H9 (cell line): ENCODE results near the gene RNF13. TPM values are rescaled to one million over a fixed set of nuclear protein-coding genes. Genes with fewer than 3 reads are reported as not detected.

ENCODE experiments used
- DNase-seq: peaks from one replicate; pipeline ENCODE4 v3.0.0-alpha.2; 2017
- H2AFZ ChIP-seq: one replicate; pipeline ENCODE4 v1.6.1; 2013; ENCODE audit warnings: mild to moderate bottlenecking, low read length, control low read depth, moderate library complexity
- H2AK5ac ChIP-seq: 2 replicates; pipeline ENCODE4 v1.6.1; 2013; ENCODE audit warnings: low read length, control low read depth, mixed read lengths; ENCODE audit not compliant: insufficient read length
- H2BK120ac ChIP-seq: one replicate; pipeline ENCODE4 v1.6.1; 2013; ENCODE audit warnings: low read depth, mild to moderate bottlenecking, low read length, control low read depth, inconsistent platforms; ENCODE audit not compliant: poor library complexity, severe bottlenecking
- H2BK12ac ChIP-seq: 2 replicates; pipeline ENCODE4 v1.6.1; 2013; ENCODE audit warnings: low read length, control low read depth, mixed read lengths, low read depth; ENCODE audit not compliant: insufficient read length
- H2BK15ac ChIP-seq: 2 replicates; pipeline ENCODE4 v1.6.1; 2013; ENCODE audit warnings: low read depth, low read length, control low read depth
- H2BK20ac ChIP-seq: one replicate; pipeline ENCODE4 v1.6.1; 2013; ENCODE audit warnings: low read depth, mild to moderate bottlenecking, low read length, control low read depth, inconsistent platforms; ENCODE audit not compliant: poor library complexity, severe bottlenecking
- H2BK5ac ChIP-seq: 2 replicates; pipeline ENCODE4 v1.6.1; 2013; ENCODE audit warnings: low read length, control low read depth, mixed read lengths; ENCODE audit not compliant: insufficient read length
- H3K14ac ChIP-seq: 2 replicates; pipeline ENCODE4 v1.6.1; 2013; ENCODE audit warnings: low read length, control low read depth; ENCODE audit not compliant: insufficient read depth
- H3K18ac ChIP-seq: 2 replicates; pipeline ENCODE4 v1.6.1; 2013; ENCODE audit warnings: low read depth, mild to moderate bottlenecking, mixed read lengths, low read length, control low read depth; ENCODE audit not compliant: insufficient read length
- H3K23ac ChIP-seq: 2 replicates; pipeline ENCODE4 v1.6.1; 2013; ENCODE audit warnings: low read length, control low read depth, mixed read lengths, low read depth; ENCODE audit not compliant: insufficient read length
- H3K23me2 ChIP-seq: 2 replicates; pipeline ENCODE4 v1.6.1; 2013; ENCODE audit warnings: low read depth, mild to moderate bottlenecking, mixed read lengths, low read length, control low read depth; ENCODE audit not compliant: insufficient read length, poor library complexity, severe bottlenecking
- H3K27ac ChIP-seq: 2 replicates; pipeline ENCODE4 v1.5.1; 2013; ENCODE audit warnings: low read length, control low read depth, mixed read lengths, low read depth; ENCODE audit not compliant: insufficient read length
- H3K27me3 ChIP-seq: 2 replicates; pipeline ENCODE4 v1.6.1; 2013; ENCODE audit warnings: low read length, control low read depth, inconsistent platforms; ENCODE audit not compliant: insufficient read depth
- H3K4ac ChIP-seq: 2 replicates; pipeline ENCODE4 v1.6.1; 2013; ENCODE audit warnings: low read depth, mild to moderate bottlenecking, control low read depth, inconsistent platforms, low read length, moderate library complexity
- H3K4me1 ChIP-seq: 2 replicates; pipeline ENCODE4 v1.6.1; 2013; ENCODE audit warnings: low read length, control low read depth, inconsistent platforms; ENCODE audit not compliant: insufficient read depth
- H3K4me2 ChIP-seq: 2 replicates; pipeline ENCODE4 v1.6.1; 2013; ENCODE audit warnings: low read length, control low read depth, mixed read lengths; ENCODE audit not compliant: insufficient read length, insufficient read depth
- H3K56ac ChIP-seq: 2 replicates; pipeline ENCODE4 v1.6.1; 2013; ENCODE audit warnings: low read depth, mild to moderate bottlenecking, mixed read lengths, low read length, control low read depth; ENCODE audit not compliant: insufficient read length
- H3K79me1 ChIP-seq: 2 replicates; pipeline ENCODE4 v1.6.1; 2013; ENCODE audit warnings: low read depth, mild to moderate bottlenecking, moderate library complexity, low read length, control low read depth, inconsistent platforms; ENCODE audit not compliant: insufficient read depth, poor library complexity, severe bottlenecking
- H3K79me2 ChIP-seq: 2 replicates; pipeline ENCODE4 v1.6.1; 2013; ENCODE audit warnings: low read length, control low read depth, inconsistent platforms; ENCODE audit not compliant: insufficient read depth
- H3K9ac ChIP-seq: 2 replicates; pipeline ENCODE4 v1.6.1; 2013; ENCODE audit warnings: low read length, control low read depth, mixed read lengths; ENCODE audit not compliant: insufficient read length; ENCODE audit errors: extremely low read depth
- H3K9me3 ChIP-seq: one replicate; pipeline ENCODE4 v1.6.1; 2013; ENCODE audit warnings: low read depth, low read length, inconsistent platforms; ENCODE audit not compliant: control insufficient read depth
- H3T11ph ChIP-seq: one replicate; pipeline ENCODE4 v1.6.1; 2013; ENCODE audit warnings: mild to moderate bottlenecking, low read length, control low read depth, inconsistent platforms
- H4K20me1 ChIP-seq: one replicate; pipeline ENCODE4 v1.6.1; 2013; ENCODE audit not compliant: control insufficient read depth, insufficient read length, insufficient read depth
- H4K5ac ChIP-seq: 2 replicates; pipeline ENCODE4 v1.6.1; 2013; ENCODE audit warnings: low read depth, mild to moderate bottlenecking, mixed read lengths, low read length, control low read depth; ENCODE audit not compliant: insufficient read length
- H4K8ac ChIP-seq: replicated peaks from 2 replicates; pipeline ENCODE4 v1.6.1; 2013; ENCODE audit warnings: low read length, control low read depth, mixed read lengths, low read depth; ENCODE audit not compliant: insufficient read length
- H4K91ac ChIP-seq: 2 replicates; pipeline ENCODE4 v1.6.1; 2013; ENCODE audit warnings: low read depth, mild to moderate bottlenecking, moderate library complexity, mixed read lengths, low read length, control low read depth; ENCODE audit not compliant: insufficient read length
- H3K27ac Mint-ChIP-seq, 3 experiments: 2 replicates in 2 of 3; 3 replicates in 1 of 3; pipeline ENCODE4 v1.8.0; 2020 to 2021; ENCODE audit warnings: mixed read lengths in 3 of 3, mild to moderate bottlenecking in 1 of 3, moderate library complexity in 1 of 3
- H3K27me3 Mint-ChIP-seq: 2 replicates; pipeline ENCODE4 v1.8.0; 2021; ENCODE audit warnings: low read depth, mild to moderate bottlenecking, moderate library complexity, mixed read lengths
- H3K36me3 Mint-ChIP-seq, 3 experiments: 2 replicates in 2 of 3; 3 replicates in 1 of 3; pipeline ENCODE4 v1.8.0; 2020 to 2021; ENCODE audit warnings: low read depth in 3 of 3, mixed read lengths in 3 of 3; ENCODE audit not compliant: insufficient read depth in 1 of 3
- H3K4me1 Mint-ChIP-seq, 2 experiments: 2 replicates each; pipeline ENCODE4 v1.8.0; 2020; ENCODE audit warnings: mixed read lengths in 2 of 2
- H3K4me3 Mint-ChIP-seq, 2 experiments: 2 replicates in 1 of 2; 3 replicates in 1 of 2; pipeline ENCODE4 v1.8.0; 2020 to 2021; ENCODE audit warnings: mild to moderate bottlenecking in 2 of 2, mixed read lengths in 2 of 2, moderate library complexity in 1 of 2
- H3K9me3 Mint-ChIP-seq, 2 experiments: 2 replicates in 1 of 2; 3 replicates in 1 of 2; pipeline ENCODE4 v1.8.0; 2020; ENCODE audit warnings: mild to moderate bottlenecking in 2 of 2, mixed read lengths in 2 of 2, moderate library complexity in 1 of 2
- WGBS: extraction: QIAGEN DNeasy Blood & Tissue Kit; methylation state at CpG from one replicate; pipeline ENCODE4 v1.1.7; 2013; ENCODE audit warnings: missing lambda C conversion rate, low lambda C conversion rate, mixed read lengths; ENCODE audit not compliant: insufficient read length; ENCODE audit errors: extremely low coverage; 5-methylcytosine and 5-hydroxymethylcytosine counted together
- total RNA-seq: library from RNA; stranded (reverse); gene quantifications from 2 replicates; pipeline ENCODE4 v1.2.1, GENCODE V29; 2021
- TF ChIP-seq, protein P1 (sequence below): fragments of 200-600 bp; sonication (generic); conservative IDR thresholded peaks from 3 replicates; pipeline ENCODE4 v1.8.0; 2021; ENCODE audit warnings: antibody characterized with exemption, mild to moderate bottlenecking

Gene RNF13
- total RNA-seq, 1 experiment from 2014 or later, result 23.4 TPM

DNA sequence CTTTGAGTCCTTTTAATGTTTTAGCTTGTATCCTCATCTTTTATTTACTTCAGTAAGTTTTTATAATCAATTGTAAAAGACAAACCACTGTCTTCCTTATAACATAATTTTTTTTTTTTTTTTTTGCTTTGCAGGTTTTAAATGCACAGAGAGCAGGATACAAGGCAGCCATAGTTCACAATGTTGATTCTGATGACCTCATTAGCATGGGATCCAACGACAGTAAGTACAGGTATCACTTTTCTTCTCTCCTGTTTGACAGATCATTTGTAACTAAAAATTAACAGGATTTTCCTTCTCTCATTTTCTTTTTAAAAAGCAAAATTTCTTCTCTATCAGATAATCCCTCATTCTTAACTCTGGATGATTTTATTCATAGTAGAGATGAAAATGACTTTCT, 82.3 kb downstream of the RNF13 start:
- DNase-seq, result no peak
- no peak overlapping the region for H3K14ac ChIP-seq
- no peaks in the 10 kb centered on the region for H4K20me1 ChIP-seq
- Mint-ChIP-seq H3K27ac (no peak overlapping the region), H3K4me1 (peaks cover 0 to 4% of the 10 kb centered on the region in 2 experiments; a peak in 1 of 4 replicates), H3K9me3 (no peaks in the 10 kb centered on the region), H3K36me3 (peaks cover 0 to 3% (median 0%) of the 10 kb centered on the region in 3 experiments; a peak in 3 of 7 replicates), H3K4me3 (no peak overlapping the region), H3K27me3 (no peaks in the 10 kb centered on the region)
- H3K79me1 ChIP-seq, result no peaks in the 10 kb centered on the region
- H2BK20ac ChIP-seq, result no peak overlapping the region
- no peak overlapping the region for H2AK5ac ChIP-seq
- H3T11ph ChIP-seq, result no peak overlapping the region
- TF ChIP-seq, protein P1, sequence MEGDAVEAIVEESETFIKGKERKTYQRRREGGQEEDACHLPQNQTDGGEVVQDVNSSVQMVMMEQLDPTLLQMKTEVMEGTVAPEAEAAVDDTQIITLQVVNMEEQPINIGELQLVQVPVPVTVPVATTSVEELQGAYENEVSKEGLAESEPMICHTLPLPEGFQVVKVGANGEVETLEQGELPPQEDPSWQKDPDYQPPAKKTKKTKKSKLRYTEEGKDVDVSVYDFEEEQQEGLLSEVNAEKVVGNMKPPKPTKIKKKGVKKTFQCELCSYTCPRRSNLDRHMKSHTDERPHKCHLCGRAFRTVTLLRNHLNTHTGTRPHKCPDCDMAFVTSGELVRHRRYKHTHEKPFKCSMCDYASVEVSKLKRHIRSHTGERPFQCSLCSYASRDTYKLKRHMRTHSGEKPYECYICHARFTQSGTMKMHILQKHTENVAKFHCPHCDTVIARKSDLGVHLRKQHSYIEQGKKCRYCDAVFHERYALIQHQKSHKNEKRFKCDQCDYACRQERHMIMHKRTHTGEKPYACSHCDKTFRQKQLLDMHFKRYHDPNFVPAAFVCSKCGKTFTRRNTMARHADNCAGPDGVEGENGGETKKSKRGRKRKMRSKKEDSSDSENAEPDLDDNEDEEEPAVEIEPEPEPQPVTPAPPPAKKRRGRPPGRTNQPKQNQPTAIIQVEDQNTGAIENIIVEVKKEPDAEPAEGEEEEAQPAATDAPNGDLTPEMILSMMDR, result no peak
- no peak overlapping the region for H3K23ac ChIP-seq
- H2AFZ ChIP-seq, result no peak overlapping the region
- H2BK5ac ChIP-seq, result no peak overlapping the region
- no peak overlapping the region for H3K9ac ChIP-seq
- no peak overlapping the region for H3K4me2 ChIP-seq
- H3K4me1 ChIP-seq, result no peaks in the 10 kb centered on the region
- no peak overlapping the region for H4K91ac ChIP-seq
- no peaks in the 10 kb centered on the region for H3K9me3 ChIP-seq
- H3K27ac ChIP-seq, result no peak overlapping the region
- H2BK15ac ChIP-seq, result no peak overlapping the region
- no peak overlapping the region for H3K56ac ChIP-seq
- no peak overlapping the region for H4K8ac ChIP-seq
- H4K5ac ChIP-seq, result no peak overlapping the region
- WGBS, result no CpG with 5 or more reads among the region's 1 CpG
- no peaks in the 10 kb centered on the region for H3K79me2 ChIP-seq
- no peak overlapping the region for H2BK12ac ChIP-seq
- H3K27me3 ChIP-seq, result no peaks in the 10 kb centered on the region
- no peak overlapping the region for H2BK120ac ChIP-seq
- no peak overlapping the region for H3K18ac ChIP-seq
- H3K23me2 ChIP-seq, result no peaks in the 10 kb centered on the region
- no peak overlapping the region for H3K4ac ChIP-seq
